ENCODE results near the gene DDX51.
"Not testable (repeated sequence)": the region's sequence is repeated elsewhere in the genome, so short reads cannot be mapped to it uniquely, and the experiment has no call there.

Gene DDX51

DNA sequence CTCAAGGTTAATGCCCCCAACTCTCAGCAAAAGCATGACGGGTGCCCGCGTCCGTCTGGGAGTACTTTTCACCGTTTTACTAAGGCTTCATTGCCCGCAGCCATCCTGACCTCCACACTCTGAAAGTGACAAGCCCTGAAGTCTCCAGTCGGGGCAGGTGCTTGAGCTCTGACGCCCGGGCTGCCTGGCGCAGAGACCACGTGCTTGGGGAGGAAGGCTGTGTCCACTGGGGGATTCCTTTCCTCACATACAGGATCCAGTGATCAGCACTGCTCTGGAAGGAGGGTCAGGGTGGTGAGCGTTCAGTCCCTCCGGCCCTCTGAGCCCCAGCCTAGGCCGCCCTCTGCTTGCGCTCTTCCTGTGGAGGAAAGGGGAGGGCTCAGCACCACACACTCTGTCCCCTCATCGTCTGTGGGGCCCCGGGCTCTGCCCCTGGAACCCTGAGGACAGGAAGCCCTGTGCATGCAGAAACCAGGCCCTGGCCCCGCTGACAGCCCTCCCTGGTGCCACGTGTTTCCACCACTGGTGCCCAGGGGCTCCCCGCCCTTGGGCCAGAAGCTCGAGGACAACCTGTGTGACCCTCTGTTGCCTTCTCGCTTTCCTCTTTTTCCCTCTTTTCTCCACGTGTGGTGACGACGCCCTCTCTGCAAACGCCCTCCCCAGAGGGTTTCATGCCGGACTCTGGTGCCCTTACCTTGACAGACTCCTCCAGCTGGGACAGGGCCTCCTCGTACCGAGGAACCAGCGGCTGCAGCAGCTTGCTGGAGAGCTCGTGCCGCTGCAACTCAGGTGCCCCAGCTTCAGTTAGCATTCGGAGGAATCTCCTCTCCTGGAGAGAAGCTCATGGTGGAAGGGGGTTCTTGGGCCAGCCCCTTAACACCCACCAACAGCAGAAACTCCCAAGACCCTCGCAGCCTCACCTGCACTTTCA, 4.9 kb downstream of the DDX51 start:
- no peak for DNase-seq

DNA sequence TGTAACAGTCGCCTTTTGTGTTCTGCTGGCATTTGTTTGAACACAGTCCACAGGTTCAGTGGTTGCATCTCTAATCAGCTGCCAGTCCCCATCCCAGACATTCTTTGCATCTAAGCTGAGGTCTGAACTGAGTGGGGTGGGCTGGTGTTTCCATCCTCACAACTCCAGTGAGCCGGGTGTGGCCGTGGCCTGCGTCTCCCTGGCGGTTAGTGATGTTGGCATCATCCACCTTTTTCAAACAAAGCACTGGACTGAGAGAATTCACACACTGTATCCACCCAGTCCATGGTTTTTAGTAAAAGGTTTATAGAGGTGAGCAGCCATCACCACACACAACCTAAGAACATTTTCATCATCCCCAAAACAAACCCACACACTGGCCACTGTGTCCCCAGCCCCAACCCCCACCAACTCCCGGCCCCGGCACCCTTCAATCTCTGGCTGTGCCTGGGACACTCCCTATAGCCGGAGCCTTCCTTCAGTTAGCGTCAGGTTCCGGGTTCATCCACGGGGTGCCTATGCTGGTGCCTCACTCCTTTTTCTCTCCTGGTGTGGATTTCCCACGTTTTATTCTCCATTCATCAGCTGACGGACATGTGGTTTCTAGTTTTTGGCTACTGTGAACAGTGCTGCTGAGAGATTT, 6.5 kb downstream of the DDX51 start:
- DNase-seq, result no peak

DNA sequence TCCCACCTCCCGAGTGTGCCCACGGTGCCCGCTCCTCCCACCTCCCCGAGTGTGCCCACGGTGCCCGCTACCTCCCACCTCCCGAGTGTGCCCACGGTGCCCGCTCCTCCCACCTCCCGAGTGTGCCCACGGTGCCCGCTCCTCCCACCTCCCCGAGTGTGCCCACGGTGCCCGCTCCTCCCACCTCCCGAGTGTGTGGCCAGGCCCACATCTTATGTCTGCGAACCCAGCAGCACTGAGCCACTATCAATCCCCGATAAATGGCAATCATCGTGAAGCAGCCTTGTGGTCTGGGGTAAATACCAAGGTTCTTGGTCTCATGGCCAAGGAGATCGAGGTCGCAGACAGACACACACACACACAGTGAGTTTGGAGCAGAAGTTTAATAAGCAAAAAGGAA, 7.9 kb downstream of the DDX51 start:
- not testable (repeated sequence) for DNase-seq

DNA sequence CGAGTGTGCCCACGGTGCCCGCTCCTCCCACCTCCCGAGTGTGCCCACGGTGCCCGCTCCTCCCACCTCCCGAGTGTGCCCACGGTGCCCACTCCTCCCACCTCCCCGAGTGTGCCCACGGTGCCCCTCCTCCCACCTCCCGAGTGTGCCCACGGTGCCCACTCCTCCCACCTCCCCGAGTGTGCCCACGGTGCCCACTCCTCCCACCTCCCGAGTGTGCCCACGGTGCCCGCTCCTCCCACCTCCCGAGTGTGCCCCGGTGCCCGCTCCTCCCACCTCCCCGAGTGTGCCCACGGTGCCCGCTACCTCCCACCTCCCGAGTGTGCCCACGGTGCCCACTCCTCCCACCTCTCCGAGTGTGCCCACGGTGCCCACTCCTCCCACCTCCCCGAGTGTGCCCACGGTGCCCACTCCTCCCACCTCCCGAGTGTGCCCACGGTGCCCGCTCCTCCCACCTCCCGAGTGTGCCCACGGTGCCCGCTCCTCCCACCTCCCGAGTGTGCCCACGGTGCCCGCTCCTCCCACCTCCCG, 9.4 kb downstream of the DDX51 start:
- not testable (repeated sequence) for DNase-seq

DNA sequence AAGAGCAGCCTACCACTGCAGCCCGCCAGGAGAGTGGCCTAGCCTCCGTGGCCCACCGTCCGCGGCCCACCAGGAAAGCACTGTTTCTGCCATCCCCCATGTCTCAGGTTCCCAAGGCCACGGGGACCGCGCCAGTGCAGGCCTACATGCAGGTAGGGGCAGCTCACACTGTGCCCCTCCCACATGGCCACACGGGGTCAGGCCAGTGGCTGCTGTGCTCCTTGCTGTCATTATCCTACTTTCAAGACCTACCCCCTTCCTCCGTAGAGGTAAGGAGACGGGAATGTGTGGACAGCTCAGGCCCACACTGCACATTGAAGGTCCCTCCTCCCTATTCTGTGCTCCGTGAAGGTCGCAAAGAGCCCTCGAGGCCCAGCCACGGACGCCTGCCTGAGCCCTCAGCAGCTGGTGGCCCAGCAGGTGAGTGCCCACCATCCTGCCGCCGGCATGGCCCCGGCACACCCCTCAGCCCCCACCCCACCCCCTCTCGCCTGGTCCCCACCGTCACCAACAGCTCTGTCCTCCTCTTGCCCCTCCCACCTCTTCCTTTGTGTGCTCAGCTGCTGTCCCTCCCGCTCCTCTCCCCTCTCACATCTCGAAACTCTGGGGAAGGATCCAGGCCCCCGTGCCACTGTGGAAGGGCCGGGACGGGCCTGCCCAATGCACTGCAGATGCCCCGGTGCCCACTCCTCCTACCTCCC, 10.0 kb downstream of the DDX51 start:
- no peak for DNase-seq

DNA sequence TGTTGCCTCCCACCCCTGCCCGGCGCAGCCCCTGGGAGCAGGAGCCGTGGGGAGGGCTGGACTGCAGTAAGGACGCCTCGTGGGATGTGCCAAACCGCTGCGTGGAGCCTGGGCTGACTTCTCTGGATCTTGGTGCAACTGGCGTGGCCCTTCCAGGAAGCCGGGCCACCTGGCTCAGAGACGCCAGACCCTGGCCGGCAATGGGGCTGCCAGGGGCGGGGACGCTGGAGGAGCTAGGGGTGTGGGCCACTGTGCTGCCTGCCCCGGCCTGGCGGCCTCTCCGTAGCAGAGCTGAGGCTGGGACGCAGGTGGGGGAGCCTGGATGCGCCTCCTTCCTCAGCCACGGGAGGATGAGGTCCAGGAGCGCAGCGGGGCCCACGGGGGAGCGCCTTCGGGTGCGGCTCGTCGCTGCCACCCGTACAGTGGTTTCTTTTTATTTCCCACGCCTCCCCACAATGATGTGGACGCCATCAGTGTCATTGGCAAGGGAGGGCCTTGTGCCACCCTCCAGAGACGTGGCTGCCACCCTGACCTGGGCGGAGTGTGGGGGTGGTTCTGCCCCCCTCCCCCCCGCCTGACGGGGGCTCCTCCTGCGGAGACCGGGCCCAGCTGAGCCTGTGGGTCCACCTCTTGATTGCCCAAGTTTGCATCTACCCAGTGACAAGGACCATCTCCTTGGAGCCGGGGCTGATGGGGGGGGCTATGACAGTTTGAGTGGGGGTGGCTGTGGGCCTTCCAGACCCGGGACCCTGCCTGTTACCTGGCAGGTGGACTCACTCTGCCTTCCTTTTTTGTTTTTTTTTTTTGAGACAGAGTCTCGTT, 11.3 kb downstream of the DDX51 start:
- no peak for DNase-seq

DNA sequence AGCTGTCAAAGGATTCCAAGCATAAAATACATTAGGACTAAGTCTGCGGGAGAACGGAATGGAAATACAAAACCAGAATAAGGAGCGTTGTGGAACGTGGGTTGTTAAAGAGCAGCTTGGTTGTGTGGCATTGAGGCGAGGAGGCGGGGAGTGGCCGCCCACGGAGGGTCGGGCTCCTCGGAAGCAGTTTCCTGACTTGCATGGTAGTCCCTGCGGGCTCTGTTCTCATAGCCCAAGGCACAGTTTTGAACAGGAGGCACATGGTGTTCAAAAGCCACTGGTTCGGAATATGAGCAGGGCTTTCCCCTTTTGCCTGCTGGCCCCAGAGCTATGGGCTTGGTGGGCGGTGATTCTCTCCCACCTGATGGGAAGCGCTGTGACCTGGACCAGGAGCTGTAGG, 12.2 kb downstream of the DDX51 start:
- no peak for DNase-seq

DNA sequence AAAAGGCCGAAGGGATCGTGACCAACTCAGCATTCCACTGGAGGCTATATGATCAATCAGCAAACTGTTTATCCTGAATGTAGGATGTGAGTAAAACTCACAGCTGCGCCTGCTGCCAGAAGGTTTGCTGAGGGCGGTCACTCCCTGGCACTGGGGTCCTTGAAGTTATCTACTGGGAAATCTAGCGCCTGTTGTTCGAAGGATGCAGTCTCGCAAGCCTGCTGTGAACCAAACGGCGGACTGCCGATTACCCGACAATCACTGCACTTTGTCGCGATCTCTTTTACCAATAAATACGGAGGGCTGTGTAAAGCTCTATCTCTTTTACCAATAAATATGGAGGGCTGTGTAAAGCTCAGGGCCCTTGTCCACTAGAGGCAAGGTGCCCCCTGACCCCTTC, 12.9 kb downstream of the DDX51 start:
- no peak for DNase-seq

DNA sequence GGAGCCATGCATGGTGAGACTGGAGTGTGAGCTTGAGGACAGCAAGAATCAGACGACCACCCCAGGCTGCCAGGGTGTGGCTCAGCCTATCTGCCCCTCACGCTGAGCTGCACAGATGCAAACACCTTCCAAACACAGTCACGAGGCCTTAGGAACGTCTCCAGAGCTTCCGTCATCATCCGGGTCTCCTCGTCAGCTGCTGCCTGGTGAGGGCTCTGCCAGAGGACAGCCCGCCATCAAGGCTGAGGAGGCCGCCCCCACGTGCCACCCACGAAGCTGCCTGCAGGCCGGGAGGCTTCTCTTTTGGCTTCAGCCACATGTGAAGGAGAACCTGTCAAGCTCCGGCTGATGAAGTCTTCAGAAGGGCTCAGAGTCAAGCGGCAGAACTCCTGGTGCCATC, 13.4 kb downstream of the DDX51 start:
- DNase-seq, result no peak

DNA sequence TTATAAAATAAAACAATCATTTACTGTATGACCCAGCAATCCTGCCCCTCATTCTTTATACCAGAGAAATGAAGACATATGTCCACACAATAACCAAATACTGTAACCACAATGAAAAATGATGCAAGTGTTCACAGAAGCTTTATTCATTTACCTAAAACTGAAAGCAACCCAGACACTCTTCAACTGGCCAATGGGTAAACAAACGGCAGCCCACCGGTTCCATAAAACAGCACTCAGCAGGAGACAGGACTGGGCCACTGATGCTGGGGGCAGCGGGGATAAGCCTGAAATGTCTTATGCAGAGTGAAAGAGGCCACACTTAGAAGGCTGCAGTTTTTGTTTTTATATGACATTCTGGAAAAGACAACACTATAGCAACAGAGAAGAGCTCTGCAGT, 15.1 kb downstream of the DDX51 start:
- no peak for DNase-seq

DNA sequence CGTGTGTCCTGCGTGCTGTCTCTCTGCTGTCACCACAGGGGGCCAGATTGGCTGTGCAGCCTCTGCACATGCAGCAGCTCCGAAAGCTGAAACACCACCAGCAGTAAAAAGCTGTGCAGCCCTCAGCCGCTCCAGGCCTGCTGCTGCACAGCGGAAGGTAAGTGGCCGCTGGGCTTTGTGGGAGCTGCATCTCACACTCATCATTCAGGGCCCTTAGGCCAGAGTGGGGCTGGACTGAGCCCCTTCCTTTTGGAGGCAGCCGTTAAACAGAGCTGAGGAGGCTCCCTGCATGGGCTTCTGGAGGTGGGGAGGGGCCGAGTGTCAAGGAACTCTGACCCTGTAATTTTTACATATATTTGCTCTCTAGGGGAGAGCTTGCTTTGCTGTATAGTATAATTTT, 17.1 kb downstream of the DDX51 start:
- no peak for DNase-seq

DNA sequence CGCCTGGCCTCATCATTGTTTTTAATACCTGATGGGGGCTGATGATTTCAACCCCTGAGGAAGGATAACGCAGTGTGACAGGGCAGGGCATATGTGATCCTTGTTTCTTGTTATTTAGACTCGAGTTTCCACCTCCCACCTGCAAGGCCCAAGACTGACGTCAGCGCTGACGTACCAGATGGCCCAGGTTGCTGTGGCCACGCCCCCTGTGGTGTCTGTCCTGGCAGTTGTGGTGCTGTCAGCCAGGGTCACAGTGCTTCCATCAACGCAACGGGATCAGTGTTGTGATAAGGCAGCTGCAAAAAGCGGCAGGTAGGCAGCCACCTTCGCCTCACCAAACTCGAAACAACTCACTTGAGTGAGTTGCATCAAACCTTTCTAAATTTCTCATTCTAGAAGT, 18.4 kb downstream of the DDX51 start:
- no peak for DNase-seq

DNA sequence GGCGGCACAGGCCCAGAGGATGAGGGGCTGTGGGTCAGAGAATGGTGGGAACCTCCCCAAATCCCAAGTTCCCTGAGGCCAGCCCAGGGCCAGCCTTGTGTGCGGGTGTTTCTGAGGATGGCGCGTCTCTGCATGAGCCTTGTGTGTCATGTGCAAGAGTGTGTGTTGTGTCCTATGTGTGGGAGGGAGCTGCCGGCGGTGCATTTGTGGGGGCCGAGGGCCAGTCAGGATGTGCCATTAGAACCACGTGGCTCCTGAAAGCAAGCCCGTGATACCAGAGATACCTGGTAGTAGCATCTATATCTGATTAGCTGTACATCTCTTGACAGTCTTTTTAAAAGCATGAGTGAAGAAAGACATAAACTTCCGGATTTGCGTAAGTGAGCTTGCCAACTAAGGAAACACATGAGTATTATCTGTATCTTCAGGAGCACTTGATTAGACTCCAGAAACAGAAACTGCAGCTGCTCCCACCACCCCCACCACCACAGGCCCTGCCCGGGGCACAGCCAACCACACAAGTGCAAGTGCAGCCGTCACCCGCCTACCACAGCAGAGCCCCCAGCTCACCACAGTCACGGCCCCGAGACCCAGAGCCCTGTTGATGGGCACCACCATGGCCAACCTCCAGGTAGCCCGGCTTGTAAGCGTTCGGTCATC, 19.2 kb downstream of the DDX51 start:
- DNase-seq, result no peak

DNA sequence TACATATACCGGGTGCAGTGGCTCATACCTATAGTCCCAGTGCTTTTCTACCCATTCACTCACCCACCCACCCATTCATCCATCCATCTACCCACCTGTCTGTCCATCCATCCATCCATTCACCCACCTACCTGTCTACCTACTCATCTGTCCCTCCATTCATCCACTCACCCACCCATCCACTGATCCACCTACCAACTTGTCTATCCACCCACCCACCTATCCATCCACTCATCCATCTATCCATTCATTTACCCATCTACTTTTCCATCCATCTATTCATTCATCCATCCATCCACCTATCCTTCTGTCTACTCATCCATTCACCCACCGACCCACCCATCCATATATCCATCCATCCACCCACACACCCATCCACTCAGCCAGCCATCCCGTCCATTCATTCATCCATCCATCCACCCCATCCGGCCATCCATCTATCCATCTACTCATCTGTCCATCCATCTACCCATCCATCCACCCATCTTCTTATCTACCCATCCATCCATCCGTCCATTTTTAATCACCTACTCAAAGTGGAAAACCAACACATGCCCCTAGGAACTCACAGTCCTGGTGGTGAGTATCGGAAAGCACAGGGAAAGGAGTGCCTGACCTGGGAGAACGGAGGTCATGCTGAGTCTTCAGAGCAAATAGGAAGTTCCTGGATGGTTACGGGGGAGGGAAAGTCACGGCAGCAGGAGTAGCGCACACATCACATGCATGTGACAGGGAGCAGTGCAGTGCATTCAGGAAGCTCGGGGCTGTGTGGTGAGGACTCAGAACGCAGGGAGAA, 20.0 kb downstream of the DDX51 start:
- no peak for DNase-seq

DNA sequence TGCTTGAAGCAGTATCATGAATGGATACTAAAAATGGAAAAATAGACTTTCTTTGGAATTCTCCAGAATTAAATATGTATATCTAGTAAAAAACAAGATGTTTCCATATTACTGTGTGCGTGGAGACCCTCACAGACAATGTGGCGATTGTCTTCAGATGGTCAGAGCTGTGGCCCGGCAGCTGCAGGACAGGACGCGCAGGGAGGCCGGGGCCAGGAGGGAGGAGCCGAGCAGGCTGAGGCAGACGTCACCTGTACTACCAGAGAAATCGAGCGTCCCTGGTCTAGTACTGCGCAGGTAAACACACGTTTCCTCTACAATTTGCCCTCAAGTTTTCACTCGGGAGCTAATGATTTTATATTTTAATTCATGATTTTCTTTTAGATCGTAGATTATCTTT, 22.8 kb downstream of the DDX51 start:
- DNase-seq, result no peak

DNA sequence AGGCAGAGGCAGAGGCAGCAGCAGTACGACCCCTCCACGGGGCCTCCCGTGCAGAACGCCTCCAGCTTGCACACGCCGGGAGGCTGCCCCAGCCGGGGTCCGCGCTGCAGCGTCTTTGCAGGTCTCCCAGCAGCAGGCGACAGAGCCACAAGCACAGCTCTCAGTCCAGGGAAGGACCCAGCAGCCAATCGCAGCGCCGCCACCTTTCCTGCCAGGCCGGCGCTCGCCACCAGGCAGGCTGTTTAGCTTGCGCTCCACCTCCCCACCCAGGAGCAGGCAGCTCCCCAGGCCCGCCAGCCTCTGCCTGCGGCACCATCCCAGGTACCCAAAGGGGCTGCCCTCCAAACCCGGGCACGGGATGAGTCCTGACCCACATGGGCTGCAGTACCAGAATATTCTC, 25.2 kb downstream of the DDX51 start:
- DNase-seq, result no peak

DNA sequence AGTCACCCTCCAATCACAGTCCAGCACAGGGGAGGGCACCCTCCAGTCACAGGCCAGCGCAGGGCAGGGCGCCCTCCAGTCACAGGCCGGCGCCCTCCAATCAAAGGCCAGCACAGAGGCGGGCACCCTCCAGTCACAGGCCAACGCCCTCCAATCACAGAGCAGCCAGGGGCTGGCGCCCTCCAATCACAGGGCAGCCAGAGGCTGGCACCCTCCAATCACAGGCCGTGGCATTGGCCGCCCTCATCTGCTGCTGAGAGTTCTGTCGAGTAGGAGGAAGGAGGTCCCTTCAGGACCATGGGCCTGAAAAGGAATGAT, 26.6 kb downstream of the DDX51 start:
- no peak for DNase-seq

DNA sequence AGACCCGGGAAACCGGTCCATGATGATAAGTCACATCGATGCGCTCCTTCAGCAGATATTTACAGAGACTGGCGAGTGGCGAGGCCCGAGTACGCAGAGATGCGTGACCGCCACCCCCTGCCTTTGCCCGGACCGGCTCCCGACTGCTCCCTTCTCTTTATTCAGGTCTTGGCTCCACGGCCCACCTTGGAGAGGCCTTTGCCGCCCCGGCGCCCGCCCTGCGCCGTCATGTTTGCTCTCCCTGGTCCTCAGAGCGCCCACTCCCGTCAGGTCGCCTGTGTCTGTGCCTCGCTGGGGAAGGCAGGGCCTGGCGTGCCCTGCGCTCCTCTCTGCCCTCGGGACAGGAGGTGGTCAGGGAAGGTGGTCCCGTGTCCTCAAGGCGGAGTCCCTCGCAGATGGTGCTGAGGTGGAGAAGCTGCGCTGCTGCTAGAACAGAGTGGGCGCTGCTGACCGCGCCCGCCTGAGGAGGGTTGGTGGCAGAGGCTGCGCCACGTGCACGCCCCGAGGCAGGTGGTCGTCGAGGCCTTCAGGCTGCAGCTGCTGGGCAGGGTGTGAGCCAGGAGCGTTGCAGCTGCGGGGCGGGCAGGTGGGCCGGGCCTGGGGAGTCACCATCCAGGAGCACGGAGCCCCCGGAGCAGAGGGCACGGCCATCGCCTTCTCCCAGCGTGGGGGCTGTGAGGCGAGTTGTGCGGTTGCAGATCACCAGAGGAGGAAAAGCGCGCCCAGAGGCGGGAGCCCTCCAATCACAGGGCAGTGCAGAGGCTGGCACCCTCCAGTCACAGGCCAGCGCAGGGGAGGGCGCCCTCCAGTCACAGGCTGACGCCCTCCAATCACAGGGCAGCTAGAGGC, 27.2 kb downstream of the DDX51 start:
- no peak for DNase-seq

DNA sequence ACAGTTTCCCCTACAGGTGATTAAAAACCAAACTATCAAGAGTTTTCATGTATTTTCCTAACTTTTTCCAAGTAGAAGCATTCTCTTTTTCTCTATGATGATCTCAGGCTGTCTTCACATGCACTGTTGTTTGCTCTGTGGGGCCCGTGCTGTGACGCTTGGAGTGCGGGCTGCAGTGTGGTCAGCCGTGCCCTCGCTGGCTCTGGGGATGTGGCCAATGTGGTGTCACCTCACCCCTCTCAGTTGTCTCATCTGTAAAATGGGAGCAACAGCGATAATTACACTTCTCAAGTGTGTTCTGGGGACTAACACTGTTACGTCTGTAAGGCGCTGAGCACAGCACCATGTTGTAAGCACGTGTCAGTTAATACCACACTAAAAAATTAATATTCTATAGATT, 28.6 kb downstream of the DDX51 start:
- DNase-seq, result no peak

DNA sequence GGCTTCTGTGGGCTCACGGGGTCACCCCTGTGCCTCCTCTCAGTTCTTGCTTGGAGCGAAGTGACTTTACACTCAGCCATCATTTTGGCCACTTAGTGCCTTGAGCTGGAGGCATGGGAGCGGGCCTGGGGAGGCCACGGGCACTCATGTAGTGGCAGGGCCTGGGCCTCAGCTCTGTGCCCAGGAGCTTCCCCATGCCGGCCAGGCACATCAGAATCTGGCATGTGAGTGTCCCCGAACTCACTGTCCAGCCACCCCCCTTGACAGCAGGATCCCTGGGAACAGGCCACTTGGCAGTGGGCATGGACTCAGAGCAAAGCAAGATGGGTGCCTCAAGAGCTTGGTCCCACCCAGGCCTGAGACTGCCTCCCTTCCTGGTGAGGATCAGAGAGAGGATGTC, 29.5 kb downstream of the DDX51 start:
- DNase-seq, result no peak

Measured in DMS153 (cell line).